COLO829 (cell line): ENCODE data around the gene PRRC2A.

Experiments
- DNase-seq: peaks from one replicate; pipeline ENCODE4 v3.0.0; 2012; ENCODE audit warnings: low spot score

PRRC2A gene

DNA sequence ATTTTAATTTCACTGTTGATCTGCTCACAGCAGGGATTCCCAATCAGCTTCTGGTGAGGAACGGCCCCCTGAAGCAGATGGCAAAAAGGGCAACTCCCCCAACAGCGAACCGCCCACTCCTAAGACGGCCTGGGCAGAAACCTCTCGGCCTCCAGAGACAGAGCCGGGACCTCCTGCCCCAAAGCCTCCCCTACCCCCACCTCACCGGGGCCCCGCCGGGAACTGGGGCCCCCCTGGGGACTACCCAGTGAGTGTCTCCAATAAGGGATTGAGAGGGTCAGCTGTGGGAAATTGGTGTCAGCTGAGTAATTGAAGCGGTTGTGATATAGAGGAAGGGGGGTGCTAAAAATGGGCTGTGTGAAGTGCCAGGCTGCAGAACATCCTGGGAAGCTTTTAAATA is 6.4 kb downstream of the PRRC2A start:
- DNase-seq = no peak

DNA sequence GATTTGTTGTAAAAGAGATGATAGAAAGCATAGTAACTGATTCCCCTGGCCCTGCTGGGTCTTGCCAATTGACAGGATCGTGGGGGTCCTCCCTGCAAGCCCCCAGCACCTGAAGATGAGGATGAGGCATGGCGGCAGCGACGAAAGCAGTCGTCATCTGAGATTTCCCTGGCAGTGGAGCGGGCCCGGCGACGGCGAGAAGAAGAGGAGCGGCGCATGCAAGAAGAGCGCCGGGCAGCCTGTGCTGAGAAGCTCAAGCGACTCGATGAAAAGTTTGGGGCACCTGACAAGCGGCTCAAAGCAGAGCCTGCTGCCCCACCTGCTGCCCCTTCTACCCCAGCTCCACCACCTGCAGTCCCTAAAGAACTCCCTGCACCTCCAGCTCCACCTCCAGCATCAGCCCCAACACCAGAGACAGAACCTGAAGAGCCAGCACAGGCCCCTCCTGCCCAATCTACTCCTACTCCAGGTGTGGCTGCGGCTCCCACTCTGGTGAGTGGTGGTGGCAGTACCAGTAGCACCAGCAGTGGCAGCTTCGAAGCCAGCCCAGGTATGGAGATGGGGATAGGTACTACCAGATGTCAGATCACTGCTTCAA is 7.3 kb downstream of the PRRC2A start:
- no peak for DNase-seq

DNA sequence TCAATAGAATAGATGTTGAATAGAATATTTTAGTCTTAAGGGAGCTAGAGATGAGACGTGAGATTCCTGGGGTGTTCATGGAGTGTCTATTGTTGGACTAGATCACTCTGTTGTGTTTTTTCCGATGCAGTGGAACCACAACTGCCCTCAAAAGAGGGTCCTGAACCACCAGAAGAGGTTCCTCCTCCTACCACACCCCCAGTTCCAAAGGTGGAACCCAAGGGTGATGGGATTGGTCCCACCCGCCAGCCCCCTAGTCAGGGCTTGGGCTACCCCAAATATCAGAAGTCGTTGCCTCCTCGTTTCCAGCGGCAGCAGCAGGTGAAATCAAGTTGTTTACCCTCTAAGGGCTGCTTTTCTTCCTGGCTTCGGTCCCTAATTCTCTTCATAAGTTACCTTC is 8.5 kb downstream of the PRRC2A start:
- no peak for DNase-seq

DNA sequence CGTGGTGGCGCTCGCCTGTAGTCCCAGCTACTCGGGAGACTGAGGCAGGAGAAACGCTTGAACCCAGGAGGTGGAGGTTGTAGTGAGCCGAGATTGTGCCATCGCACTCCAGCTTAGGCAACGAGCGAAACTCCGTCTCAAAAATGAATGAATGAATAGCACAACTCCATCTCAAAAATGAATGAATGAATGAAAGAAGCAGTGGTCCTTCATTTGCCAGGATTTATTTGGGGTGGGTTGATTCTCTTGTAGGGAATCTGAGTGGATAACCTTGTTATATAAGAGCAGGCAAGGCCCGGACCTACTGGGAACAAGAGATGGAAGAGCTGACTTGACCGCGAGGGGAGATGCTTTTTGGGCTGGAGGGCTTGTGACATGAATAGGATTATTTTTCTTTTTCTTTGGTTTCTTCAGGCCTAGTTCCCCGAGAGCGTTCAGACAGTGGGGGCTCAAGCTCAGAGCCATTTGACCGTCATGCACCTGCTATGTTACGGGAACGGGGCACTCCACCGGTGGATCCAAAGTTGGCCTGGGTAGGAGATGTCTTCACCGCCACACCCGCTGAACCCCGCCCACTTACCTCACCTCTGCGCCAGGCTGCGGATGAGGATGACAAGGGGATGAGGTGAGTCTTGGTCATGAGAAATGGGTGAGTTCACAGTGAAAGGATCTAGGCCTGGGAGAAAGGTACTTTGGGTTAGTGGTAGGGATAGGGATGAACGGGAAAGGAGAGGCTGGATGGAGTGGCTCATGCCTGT is 9.8 kb downstream of the PRRC2A start:
- no peak for DNase-seq

DNA sequence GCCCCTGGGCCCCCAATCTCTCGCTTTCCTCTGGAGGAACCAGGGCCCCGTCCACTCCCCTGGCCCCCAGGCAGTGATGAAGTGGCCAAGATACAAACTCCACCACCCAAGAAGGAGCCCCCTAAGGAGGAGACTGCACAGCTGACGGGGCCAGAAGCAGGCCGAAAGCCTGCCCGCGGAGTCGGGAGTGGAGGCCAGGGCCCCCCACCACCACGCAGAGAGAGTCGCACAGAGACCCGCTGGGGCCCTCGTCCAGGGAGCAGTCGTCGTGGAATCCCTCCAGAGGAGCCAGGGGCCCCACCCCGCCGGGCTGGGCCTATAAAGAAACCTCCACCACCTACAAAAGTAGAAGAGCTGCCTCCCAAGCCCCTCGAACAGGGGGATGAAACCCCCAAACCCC is 10.7 kb downstream of the PRRC2A start:
- no peak for DNase-seq

DNA sequence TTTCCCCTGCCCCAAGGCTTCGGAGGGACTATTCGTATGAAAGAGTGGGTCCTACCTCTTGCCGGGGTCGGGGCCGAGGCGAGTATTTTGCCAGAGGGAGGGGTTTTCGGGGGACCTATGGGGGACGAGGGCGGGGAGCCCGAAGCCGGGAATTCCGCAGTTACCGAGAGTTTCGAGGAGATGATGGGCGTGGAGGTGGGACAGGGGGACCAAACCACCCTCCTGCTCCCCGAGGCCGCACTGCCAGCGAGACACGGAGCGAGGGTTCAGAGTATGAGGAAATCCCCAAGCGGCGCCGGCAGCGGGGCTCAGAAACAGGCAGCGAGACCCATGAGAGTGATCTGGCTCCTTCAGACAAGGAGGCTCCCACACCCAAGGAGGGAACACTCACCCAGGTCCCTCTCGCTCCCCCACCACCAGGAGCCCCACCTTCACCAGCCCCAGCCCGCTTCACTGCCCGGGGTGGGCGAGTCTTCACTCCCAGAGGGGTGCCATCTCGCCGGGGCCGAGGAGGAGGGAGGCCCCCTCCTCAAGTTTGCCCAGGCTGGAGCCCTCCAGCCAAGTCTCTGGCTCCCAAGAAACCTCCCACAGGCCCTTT is 11.3 kb downstream of the PRRC2A start:
- DNase-seq = no peak

DNA sequence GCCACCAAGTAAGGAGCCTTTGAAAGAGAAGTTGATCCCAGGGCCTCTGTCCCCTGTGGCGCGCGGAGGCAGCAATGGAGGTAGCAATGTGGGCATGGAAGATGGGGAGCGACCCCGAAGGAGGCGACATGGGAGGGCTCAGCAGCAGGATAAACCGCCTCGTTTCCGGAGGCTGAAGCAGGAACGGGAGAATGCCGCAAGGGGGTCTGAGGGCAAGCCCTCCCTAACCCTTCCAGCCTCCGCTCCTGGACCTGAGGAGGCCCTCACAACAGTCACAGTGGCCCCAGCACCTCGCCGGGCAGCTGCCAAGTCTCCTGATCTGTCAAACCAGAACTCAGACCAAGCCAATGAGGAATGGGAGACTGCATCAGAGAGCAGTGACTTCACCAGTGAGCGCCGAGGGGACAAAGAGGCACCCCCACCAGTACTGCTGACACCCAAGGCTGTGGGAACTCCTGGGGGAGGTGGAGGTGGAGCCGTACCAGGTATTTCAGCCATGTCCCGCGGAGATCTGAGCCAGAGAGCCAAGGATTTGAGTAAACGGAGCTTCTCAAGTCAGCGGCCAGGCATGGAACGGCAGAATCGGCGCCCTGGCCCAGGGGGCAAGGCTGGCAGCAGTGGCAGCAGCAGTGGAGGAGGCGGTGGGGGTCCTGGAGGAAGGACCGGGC is 11.9 kb downstream of the PRRC2A start:
- DNase-seq = no peak

DNA sequence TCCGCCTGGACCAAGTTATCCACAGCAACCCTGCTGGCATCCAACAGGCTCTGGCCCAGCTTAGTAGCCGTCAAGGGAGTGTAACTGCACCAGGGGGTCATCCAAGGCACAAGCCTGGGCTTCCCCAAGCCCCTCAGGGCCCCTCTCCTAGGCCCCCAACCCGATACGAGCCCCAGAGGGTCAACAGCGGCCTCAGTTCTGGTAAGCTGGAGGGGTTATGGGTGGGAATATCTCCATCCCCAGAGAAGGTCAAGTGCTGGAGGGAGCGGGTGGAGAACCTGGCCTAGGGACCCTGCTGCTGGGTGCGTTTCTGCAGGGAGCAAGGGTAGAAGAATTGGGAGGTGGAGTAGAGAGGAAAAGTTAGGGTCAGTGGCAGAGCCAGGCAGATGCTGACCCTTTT is 12.9 kb downstream of the PRRC2A start:
- no peak for DNase-seq

DNA sequence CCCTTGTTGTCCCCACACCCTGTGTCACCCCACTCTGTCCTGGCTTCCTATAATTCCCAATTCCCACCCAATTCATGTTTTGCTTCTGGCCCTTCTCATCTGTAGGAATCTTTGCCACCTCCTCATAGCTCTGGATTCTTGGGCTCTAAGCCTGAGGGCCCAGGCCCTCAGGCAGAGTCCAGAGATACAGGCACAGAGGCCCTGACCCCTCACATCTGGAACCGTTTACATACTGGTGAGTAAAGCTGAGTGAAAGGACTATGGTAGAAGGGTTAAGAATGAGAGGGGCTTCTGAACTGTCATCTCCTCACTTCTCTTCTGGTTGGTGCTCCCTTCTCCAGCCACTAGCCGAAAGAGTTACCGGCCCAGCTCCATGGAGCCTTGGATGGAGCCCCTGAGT is 13.6 kb downstream of the PRRC2A start:
- DNase-seq = no peak

DNA sequence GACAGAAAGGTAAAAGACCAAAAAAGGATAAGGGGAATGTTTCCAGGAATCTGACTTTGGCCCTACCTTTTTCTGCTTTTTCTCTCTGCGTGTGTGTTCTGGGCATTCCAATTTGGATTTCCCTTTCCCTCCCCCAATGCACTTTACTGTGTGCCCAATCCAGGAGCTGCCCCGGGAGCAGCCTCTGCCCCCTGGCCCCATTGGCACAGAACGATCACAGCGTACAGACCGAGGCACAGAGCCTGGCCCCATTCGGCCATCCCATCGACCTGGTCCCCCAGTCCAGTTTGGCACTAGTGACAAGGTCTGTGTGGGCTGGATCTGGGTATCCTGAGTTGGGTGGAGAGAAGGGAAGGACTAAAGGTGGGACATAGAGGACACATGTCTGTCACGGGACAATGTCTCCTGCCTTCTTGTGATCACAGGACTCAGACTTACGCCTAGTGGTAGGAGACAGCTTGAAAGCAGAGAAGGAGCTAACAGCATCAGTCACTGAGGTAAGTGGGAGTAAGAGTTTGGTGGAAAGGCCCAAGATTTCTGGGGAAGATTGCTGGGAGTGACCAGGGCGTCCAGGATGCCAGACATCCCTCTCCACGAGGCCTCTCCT is 14.6 kb downstream of the PRRC2A start:
- no peak for DNase-seq

DNA sequence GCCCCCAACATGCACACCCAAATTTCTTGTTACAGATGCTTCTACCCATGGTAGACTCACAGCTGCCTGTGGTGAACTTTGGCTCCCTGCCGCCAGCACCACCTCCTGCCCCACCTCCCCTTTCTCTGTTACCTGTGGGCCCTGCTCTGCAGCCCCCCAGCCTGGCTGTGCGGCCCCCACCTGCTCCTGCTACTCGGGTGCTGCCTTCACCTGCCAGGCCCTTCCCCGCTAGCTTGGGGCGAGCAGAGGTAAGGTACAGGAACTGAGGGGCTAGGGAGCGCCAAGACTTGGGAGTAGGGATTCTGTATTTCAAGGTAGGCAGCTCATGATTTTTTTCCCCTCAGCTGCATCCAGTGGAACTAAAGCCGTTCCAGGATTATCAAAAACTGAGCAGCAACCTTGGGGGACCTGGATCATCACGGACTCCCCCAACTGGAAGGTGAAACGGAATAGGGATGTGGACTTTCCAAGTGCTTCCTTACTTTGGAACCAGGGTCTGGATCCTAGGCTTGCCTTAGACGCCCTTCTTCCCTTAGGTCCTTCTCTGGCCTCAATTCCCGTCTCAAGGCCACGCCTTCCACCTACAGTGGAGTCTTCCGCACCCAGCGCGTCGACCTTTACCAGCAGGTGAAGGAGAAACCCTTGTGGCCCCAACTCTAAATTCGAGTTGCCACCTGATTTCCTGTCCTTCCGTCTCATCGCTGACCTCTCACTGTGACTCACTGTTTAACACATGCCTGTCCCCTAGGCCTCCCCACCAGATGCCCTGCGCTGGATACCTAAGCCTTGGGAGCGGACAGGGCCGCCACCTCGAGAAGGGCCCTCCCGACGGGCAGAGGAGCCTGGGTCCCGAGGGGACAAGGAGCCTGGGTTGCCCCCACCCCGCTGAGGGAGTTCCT is 16.4 kb downstream of the PRRC2A start:
- no peak for DNase-seq

DNA sequence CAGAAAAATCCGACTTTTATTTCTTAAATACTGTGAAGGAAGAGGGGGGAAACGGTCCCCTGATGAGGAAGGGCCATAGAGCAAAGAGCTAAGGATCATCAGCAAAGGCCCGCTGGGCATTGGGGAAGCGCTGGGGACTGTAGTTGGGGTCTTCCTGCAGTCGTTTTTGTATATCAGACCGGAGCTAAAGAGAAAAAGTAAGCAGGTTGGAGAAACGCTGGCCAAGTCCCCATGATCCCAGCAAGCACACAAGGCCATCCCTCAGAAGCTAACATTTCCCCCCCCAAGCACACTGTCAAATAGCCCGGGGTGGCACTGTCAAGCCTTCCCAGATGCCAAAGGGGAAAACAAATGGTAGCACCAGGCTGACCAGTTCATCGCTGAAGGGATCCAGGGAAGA is 18.5 kb downstream of the PRRC2A start:
- DNase-seq = no peak

DNA sequence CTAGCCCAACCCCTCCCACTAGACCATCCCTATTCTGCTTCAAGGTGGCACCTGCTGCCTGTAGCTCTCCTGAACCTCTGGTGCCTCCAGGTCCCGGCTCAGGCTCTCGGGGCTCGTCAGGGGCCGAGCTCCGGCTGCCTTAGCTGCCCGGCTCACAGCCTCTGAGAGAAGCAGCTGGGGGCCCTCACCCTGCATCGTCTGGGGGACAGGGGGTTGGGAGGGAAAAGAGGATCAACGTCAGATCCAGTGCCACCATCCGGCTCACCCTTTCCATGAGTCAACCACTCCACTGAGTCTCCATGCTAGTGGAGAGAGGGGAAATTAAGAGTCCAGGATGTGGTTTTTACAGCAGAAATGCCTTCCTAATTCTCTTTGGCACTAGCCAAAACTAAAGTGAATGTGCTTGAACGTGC is 18.9 kb downstream of the PRRC2A start:
- no peak for DNase-seq

DNA sequence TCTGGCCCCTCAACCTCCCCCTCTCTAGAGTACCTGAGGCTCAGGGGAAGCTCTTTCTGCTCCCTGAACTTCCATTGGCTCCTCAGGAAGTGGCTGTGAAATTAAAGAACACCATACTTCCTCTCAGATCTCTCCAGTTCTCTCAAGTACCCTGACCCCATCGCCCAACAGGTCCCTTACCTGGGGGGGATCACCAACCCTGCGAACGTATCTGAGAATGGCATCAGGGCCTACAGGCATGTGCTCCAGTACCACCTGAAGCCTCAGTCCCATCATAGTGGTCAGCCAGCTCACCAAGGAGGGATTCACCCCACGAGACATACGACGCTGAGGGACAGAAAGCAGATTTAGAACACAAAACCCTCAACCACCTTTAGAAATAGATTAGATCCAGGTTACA is 20.1 kb downstream of the PRRC2A start:
- no peak for DNase-seq

DNA sequence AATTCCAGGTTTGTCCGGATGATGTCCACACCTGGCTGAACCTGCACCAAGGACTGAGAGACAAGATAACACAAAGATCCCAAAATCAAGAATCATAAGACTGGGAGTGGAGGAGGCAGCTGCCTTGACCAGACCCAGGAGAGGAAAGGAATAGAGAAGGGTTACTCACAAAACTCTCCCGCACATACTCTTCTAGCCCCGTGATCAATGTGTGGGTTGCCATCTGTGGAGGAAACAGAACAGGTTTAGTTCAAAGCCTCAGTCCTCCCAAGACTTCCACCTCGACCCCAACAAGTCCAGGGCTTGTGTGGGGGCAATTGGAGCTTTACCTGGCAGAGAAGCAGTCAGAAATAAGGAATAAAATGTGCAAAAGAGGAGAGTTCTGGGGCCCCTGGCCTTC is 20.9 kb downstream of the PRRC2A start:
- no peak for DNase-seq

DNA sequence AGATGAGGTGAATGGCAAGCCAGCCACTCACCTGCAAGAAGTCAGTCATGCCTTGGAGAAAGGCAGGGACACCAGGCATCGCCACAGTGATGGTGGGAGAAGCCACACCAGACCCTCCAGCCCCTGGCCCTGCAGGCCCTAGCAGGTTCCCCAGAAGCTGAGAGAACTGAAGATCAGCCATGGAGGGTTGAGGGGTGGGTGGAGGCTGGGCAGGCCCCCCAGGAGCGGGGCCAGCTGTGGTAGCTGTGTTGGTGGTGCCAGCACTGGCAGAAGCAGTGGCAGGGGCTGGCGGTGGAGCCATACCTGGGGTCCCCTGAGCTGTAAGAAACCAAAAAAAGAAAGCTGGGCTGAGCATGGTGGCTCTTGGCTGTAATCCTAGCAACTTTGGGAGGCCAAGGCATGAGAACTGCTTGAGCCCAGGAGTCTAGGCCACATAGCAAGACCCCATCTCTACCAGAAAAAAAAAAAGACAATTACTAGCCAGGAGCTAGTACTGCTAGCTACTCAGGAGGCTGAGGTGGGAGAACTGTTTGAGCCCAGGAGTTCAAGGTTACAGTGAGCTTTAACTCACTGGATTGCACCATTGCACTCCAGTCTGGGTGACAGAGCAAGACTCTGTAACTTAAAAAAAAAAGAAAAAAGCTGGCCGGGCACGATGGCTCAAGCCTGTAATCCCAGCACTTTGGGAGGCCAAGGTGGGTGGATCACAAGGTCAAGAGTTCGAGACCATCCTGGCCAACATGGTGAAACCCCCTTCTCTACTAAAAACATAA is 22.5 kb downstream of the PRRC2A start:
- DNase-seq = no peak

DNA sequence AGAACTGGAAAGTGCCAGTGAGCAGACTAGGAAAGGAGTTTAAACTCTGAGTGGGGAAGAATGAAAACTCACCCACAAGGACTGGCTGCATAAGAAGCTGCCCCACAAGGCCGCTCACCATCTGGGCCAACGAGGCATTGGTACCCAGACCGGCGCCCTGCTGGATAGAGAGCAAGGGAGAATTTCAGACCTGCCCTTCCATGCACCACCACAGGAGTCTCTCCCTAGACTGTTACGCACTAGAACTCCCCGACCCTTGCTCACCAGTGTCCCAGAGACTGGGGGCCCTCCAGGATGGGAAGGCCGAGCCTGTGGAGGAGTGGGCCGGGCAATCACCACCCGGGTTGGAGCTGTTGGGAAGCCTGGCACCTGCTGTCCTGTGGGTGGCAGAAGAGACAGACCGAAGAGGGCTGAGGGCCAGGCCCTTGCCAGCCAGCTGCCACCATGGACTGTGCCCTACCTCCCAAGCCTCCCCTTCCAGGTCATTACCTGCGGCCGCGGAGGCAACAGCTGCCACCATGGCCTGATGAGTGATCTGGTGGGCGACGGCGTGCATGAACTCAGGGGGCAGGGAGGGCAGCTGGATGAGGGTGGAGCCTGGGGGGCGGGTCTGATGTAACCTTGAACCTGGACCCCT is 23.4 kb downstream of the PRRC2A start:
- no peak for DNase-seq

DNA sequence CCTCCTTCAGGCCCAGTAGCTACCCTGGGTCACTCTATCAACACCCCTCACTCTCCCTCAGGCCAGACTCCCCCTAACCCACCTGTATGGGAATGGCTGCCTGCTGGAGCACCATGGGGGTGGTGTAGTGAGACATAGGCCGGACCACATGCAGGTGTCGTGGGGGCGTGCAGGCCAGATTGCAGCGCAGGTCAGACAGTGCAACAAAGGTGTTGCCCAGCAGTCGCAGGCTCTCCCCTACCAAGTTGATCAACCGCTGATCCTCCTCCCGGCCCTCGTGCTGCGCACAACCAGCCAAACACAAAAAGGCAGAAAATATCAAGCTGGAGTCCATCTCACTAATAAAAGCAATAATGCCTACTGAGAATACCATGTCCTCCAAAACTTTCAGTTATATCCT is 24.8 kb downstream of the PRRC2A start:
- DNase-seq = no peak

DNA sequence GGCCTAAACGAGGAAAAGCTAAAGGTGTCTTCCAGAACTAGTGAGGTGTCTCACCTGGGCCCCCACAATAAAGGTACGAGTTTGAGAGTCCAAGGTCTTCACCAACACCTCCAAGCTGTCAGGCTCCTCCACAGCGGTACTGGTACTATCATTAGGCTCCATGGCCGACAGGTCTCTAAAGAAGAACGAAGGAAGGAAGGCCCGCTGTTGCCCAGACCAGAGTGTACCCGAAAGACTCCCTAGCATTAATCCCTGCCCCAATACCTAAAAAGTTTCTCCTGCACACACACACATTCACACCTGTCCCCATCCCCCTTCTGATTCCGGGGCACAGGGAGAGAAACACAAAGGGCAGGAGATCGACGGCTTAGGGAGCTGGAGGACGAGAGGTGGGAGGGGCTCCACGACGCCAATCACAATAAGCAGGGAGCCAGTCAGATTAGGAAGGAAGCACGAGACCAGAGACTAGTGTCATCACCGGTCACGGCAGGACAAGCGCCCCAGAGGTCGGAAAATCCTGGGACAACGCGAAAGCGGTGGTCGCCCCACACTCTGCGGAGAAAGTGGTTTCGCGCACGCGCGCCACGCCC is 31.2 kb downstream of the PRRC2A start:
- peak; percentile 83 for DNase-seq
